SK-N-DZ (cell line): Measurements from ENCODE around the gene KCNN1.
A peak's percentile ranks its signal among the peaks of the same experiment; 100 is the strongest.
"Not testable (repeated sequence)": the region's sequence is repeated elsewhere in the genome, so short reads cannot be mapped to it uniquely, and the experiment has no call there.

Experiments
- DNase-seq: peaks from one replicate; pipeline ENCODE4 v3.0.0-alpha.2; 2015; ENCODE audit warnings: low spot score

The KCNN1 gene

GRCh38 chr19:17969096-17969792 is 2.3 kb downstream of the KCNN1 start:
- no peak for DNase-seq

- no peak for DNase-seq
Observed at GRCh38 chr19:17972230-17972629, 5.3 kb downstream of the KCNN1 start.

- no peak for DNase-seq
Observed at GRCh38 chr19:17973759-17974158, 6.9 kb downstream of the KCNN1 start.

DNA sequence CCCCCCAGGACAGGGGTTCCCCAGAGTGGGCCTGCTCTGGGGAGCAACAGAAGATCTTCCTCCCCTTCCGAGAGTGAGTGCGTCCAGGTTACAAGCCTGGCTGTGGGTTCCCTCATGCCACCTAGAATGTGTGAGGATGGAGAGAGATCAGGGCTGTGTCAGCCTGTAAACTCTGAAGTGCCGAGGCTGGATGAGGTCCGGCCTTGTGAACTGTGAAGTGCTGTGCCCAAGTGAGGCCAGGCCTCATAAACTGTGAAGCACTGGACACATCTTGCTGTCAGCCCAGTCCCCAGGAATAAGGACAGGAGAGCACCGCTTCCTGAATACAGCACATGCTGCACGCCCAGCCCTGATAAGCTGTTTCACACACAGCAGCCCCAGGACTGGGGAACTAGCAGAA is 7.6 kb downstream of the KCNN1 start:
- no peak for DNase-seq

GRCh38 chr19:17975032-17975431 is 8.1 kb downstream of the KCNN1 start:
- no peak for DNase-seq

DNA sequence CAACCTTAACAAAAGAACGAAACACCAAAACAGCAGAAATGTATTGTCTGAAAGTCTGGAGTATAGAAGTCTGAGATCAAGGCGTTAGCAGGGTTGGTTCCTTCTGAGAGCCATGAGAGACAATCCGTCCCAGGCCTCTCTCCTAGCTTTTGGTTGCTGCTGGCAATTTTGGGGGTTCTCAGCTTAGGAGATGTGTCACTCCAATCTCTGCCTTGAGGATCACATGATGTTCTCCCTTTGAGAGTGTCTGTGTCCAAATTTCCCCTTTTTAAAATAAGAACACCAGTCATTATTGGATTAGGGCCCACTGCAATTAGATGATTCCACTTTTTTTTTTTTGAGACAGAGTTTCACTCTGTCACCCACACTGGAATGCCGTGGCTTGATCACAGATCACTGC is 10.1 kb downstream of the KCNN1 start:
- DNase-seq, result no peak

GRCh38 chr19:17977488-17977887 is 10.6 kb downstream of the KCNN1 start:
- no peak for DNase-seq

- DNase-seq, result no peak
Observed at GRCh38 chr19:17981611-17982010, 14.7 kb downstream of the KCNN1 start.

GRCh38 chr19:17982430-17982829 is 15.5 kb downstream of the KCNN1 start:
- no peak for DNase-seq

DNA sequence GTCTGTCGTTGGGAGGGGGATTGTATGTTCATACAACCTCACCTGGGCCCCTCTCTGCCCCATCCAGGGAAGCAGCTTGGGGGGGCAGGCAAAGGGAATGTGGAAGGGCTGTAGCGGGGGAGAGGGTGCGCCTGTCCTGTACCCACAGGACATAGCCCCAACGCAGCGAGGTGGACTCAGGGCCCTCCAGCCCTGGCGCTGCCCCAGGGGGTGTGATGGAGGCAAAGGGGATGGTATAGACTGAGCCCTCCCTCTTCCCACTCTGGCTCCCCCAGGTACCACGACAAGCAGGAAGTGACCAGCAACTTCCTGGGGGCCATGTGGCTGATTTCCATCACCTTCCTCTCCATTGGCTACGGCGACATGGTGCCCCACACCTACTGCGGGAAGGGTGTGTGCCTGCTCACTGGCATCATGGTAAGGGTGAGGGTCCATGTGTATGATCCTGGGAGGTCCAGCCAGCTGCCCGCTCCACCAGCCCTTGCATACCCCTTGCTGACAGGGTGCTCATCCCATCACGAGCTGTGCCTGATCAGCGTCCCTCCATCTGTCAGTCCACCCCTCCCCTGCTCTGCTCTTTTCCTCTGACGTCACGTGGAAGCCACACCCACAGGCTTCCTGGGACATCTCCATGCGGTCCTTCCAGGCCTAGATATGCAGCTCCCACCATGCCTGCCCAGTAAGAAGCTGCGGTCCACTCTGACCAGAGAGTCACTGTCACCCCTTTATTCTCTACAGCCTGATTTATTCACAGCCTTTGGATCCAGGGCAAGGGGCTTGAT is 18.3 kb downstream of the KCNN1 start:
- no peak for DNase-seq

- not testable (repeated sequence) for DNase-seq
Observed at GRCh38 chr19:17986569-17986968, 19.7 kb downstream of the KCNN1 start.

- DNase-seq, result no peak
Observed at GRCh38 chr19:17988161-17988560, 21.3 kb downstream of the KCNN1 start.

DNA sequence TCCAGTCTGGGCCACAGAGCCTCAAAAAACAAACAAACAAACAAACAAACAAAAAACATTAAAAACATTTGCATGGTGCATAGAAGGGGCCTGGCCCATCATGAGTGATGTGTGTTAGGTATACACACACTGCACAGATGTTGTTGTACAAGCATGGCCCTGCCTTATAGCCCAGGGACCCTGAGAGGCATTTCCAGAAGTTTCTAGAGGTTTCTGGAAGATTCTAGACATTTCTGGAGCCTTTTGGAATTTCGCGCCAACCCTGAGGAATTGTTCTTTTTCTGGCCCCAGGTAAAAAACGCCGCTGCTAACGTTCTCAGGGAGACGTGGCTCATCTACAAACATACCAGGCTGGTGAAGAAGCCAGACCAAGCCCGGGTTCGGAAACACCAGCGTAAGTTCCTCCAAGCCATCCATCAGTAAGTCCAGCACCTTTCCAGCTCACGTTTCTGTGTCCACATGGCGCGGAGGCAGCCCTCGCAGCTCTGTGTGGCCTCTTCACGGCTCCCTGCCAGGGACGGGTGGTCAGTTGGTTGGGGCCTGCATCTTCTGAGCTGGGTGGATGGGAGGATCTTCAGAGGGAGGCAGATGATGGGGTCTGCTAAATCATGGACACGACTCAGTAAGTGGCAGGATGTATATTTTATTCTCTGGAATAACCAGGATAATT is 22.7 kb downstream of the KCNN1 start:
- DNase-seq, result no peak

- no peak for DNase-seq
Observed at GRCh38 chr19:17993076-17993813, 26.3 kb downstream of the KCNN1 start.

DNA sequence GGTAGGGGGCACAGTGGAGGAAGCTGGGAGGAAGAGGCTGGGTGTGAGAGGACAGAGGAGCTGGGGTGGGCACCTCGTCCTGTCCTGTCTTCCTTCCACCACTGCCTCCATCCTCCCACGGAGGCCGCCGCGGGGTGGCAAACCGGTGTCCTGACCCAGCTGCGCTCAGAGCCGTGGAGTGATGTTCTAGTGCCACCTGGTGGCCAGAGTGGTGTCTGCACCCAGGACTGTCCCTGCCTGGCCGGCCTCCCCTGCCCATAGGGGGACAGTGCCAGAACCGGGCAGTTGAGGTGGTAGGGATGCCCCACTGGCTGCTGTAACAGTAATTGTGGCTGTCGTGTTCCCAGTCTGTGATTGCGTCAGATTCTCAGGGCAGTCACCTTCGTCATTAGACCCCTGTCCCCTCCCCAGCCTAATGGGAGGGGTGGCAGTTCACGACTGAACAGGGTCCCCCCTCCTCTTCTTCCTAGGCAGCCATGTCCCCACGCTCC is 30.0 kb downstream of the KCNN1 start:
- DNase-seq, result peak; percentile 65

DNA sequence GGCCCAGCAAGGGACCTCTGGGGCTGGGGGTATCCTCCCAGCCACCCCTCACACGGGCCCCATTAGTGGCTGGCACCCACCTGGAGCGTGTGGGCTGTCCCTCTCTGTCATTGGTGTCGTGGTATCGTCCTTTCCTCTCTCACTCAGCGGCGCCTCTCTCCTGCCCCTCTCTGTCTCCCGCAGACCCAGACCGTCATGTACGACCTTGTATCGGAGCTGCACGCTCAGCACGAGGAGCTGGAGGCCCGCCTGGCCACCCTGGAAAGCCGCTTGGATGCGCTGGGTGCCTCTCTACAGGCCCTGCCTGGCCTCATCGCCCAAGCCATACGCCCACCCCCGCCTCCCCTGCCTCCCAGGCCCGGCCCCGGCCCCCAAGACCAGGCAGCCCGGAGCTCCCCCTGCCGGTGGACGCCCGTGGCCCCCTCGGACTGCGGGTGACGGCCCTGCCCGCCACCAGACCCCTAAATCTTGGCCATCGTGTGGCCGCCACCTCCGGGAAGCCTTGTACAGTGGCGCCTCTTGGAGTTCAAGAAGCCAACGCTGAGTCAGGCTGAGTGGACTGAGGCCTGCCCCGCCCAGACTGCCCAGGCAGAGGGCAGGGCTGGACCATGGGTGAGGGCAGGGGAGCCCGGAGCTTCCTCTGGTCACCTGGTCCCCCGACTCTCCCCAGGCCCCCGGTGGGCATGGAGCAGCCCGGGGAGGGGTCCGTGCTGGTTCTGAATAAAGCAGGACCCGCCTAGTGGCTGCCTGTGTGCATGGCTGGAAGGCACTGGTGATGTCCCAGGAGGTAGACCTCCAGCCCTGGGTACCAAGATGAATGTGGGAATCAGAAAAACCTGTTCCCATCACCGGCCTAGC is 31.3 kb downstream of the KCNN1 start:
- no peak for DNase-seq

GRCh38 chr19:17998827-17999150 is 31.9 kb downstream of the KCNN1 start:
- DNase-seq, result no peak

DNA sequence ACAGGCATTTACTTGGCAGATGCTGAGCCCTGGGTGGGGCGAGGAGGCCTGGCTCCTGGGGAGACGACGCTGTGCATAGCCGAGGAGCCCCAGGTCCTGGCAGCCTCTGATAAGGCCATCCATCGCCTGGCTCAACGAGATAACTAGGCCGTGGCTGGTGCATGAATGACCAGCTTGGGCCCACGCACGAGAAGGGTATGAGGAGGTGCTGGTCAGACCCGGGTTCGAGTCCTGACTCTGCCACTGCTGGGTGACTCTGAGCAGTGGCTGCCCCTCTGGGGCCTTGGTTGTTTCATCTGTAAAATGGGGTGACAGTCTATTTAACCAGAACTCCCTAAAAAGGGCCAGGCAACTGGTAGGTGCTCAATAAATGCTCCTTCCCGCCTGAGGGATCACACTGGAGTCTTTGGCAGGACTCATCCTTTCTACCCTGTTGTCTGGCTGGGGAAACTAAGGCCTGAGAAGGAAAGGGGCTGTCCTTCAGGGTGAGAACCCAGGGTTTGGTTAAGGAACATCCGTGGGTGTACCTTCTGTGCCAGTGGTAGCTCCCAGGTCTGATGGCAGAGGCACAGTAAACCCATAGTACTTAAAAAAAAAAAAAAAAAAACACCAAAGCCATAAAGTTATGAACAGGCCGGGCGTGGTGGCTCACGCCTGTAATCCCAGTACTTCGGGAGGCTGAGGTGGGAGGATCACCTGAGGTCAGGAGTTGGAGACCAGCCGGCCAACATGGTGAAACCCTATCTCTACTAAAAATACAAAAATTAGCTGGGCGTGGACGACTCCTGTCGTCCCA is 33.0 kb downstream of the KCNN1 start:
- DNase-seq, result no peak

- no peak for DNase-seq
Observed at GRCh38 chr19:18000480-18000914, 33.6 kb downstream of the KCNN1 start.
